ENCODE measurements around the gene TAF13.

GRCh38 chr1:109041621-109042468 is 34.0 kb downstream of the TAF13 start, which contains the start of gene WDR47:
- TF ChIP-seq CTCF (IDR thresholded peaks at IDR 0.05; ENCODE audit: poor library complexity) (no peak), EZH2phosphoT487 (IDR thresholded peaks at IDR 0.05; ENCODE audit: low read depth, severe bottlenecking, unreplicated experiment) (no peak), EZH2 (IDR thresholded peaks at IDR 0.05; ENCODE audit: borderline replicate concordance) (no peak)

Measured in hepatocyte (in vitro differentiated cells).